SK-N-MC (cell line): Measurements from ENCODE around the gene ADAMTS12.

Experiments
- DNase-seq: peaks from one replicate; pipeline ENCODE4 v3.0.0-alpha.2; 2011; ENCODE audit warnings: low read depth, low spot score
- H3K27ac ChIP-seq: fragments of 200-600 bp; sonication (generic); 2 replicates; pipeline ENCODE4 v1.5.1; 2016; ENCODE audit warnings: mixed run types
- H3K36me3 ChIP-seq: fragments of 200-600 bp; sonication (generic); 2 replicates; pipeline ENCODE4 v1.6.1; 2017; ENCODE audit warnings: antibody characterized with exemption, low read length, mixed read lengths; ENCODE audit not compliant: insufficient read depth
- H3K4me3 ChIP-seq: fragments of 200-600 bp; sonication (generic); 2 replicates; pipeline ENCODE4 v1.5.1; 2016
- H3K9ac ChIP-seq: fragments of 200-600 bp; sonication (generic); 2 replicates; pipeline ENCODE4 v1.8.0; 2017; ENCODE audit warnings: mixed run types, mixed read lengths; ENCODE audit not compliant: insufficient read length
- H3K9me3 ChIP-seq: fragments of 200-600 bp; sonication (generic); 2 replicates; pipeline ENCODE4 v1.6.1; 2017; ENCODE audit warnings: low read depth, mild to moderate bottlenecking, antibody characterized with exemption, low read length, moderate library complexity, mixed read lengths
- EZH2 ChIP-seq: fragments of 200-600 bp; sonication (generic); IDR thresholded peaks from one replicate; pipeline ENCODE4 v1.6.1; 2017; ENCODE audit warnings: antibody characterized with exemption
- FOXP2 ChIP-seq: optimal IDR thresholded peaks from 2 replicates; pipeline ENCODE3; 2011; ENCODE audit warnings: mild to moderate bottlenecking, moderate library complexity; ENCODE audit not compliant: insufficient read depth; ENCODE audit errors: extremely low read length, control extremely low read depth
- POLR2AphosphoS5 ChIP-seq: IDR thresholded peaks from 2 replicates; pipeline ENCODE4 v1.6.1; 2012; ENCODE audit warnings: mild to moderate bottlenecking, low read depth, low read length, borderline replicate concordance

Gene ADAMTS12

DNA sequence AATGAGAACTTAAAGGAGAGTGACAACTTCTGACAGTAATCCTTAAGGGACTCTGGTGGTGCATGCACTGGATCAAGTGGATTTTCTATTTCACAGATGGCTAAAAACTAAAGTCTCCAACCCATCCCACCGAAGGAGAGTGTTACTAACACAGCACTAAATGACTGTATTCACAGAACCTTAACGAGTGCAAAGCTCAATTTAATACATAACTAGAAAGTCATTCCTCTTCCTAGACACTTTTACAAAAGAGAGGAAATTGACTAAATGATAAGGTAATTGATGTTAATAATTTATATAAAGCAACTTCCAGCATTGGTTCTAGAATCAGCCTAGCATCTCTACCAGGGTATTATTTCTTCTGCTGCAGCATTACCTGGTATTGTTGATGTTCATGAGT, 189.8 kb downstream of the ADAMTS12 start:
- no peak overlapping the region for H3K27ac ChIP-seq
- H3K9me3 ChIP-seq = no peaks in the 10 kb centered on the region
- no peak for TF ChIP-seq FOXP2
- no peak for TF ChIP-seq EZH2
- TF ChIP-seq POLR2AphosphoS5 = no peak
- H3K36me3 ChIP-seq = no peaks in the 10 kb centered on the region
- H3K4me3 ChIP-seq = no peak overlapping the region
- DNase-seq = no peak
- no peak overlapping the region for H3K9ac ChIP-seq

DNA sequence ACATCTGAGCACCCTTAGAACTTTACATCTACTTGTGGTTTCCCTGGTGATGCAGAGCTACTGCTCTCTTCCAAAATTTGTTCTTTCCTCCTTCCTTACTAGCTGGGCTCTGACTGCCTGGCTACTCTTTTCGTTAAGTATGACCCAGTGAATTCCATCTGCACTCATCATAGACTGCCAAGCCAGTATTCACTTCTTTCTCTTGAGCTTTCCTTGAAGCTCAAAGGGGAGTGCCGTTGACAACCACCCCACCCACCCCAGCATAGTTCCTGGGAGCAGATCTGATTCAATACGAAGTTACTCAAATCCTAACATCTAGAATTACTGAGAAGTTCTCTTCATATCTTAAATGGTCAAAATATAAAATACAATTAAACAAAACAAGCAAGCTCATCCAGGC, 190.5 kb downstream of the ADAMTS12 start:
- no peak overlapping the region for H3K4me3 ChIP-seq
- TF ChIP-seq EZH2 (no peak), POLR2AphosphoS5 (no peak), FOXP2 (no peak)
- H3K27ac ChIP-seq = no peak overlapping the region
- H3K9ac ChIP-seq = no peak overlapping the region
- no peaks in the 10 kb centered on the region for H3K9me3 ChIP-seq
- H3K36me3 ChIP-seq = no peaks in the 10 kb centered on the region
- no peak for DNase-seq

DNA sequence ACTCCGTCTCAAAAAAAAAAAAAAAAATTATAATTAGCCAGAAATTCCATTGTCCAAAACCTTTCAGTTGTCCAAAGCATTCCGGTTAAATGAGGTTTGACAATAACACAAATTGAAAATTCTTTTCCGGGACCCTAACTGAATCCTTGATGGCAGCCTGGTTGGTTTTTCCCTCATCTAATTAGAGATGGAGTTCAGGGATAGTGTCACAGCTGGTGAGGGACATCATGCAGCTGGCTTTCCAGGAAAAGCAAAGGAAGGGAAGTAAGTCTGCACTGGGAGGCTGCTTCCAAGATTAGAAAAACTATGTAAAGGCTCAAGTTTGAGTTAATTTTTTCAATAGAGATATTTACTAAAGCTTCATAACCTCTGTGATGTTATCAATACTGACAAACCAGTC, 195.4 kb downstream of the ADAMTS12 start:
- no peak for DNase-seq
- H3K4me3 ChIP-seq = no peak overlapping the region
- no peaks in the 10 kb centered on the region for H3K9me3 ChIP-seq

DNA sequence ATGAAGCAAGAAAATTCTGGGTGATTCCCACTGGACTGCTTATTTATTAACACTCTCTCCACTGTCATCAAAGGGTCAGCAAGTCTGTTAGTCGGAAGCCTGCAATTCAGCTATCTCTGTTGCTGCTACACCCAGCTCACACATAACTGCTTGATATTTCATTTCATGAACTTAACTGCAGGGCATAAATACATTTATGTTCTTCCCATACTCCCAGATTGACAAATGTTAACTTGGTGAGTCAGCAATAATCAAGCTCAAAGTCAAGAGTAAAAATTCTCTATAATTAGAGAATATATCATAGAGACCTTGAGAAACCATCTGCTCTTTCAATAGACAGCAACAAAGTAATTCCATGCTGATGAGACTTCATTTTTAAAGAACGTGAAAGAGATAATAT, 198.8 kb downstream of the ADAMTS12 start:
- Histone ChIP-seq H3K27ac (no peak overlapping the region), H3K36me3 (no peaks in the 10 kb centered on the region), H3K4me3 (no peak overlapping the region), H3K9ac (no peak overlapping the region), H3K9me3 (no peaks in the 10 kb centered on the region)
- TF ChIP-seq EZH2 (no peak), POLR2AphosphoS5 (no peak), FOXP2 (no peak)
- DNase-seq = no peak

More for the DNA sequence above, 195.4 kb downstream of the ADAMTS12 start:
- no peak for TF ChIP-seq EZH2
- no peak for TF ChIP-seq POLR2AphosphoS5
- TF ChIP-seq FOXP2 = no peak
- H3K9ac ChIP-seq = no peak overlapping the region
- H3K27ac ChIP-seq = no peak overlapping the region
- H3K36me3 ChIP-seq = no peaks in the 10 kb centered on the region

DNA sequence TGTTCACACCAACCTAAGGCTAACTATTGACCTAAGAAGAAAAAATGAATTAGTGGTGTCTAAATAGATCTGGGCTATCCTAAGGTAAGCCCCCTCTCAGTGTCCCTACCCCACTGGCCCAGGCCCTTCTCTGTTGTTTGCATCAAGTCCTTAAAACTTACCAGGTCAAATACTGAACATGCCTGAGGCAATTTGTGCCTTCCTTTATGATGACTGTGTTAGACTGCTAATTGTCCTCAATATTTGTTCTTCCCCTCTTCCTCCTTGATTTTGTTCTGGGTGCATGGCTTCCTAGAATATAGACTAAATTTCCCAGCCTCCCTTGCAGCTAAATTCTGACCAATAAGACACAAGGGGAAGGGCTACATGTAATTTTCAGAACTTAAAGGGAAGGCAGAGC, 199.9 kb downstream of the ADAMTS12 start:
- H3K36me3 ChIP-seq = no peaks in the 10 kb centered on the region
- no peak overlapping the region for H3K4me3 ChIP-seq
- H3K9me3 ChIP-seq = no peaks in the 10 kb centered on the region
- H3K27ac ChIP-seq = no peak overlapping the region
- no peak for DNase-seq
- H3K9ac ChIP-seq = no peak overlapping the region
- TF ChIP-seq EZH2 = no peak
- TF ChIP-seq FOXP2 = no peak
- no peak for TF ChIP-seq POLR2AphosphoS5

DNA sequence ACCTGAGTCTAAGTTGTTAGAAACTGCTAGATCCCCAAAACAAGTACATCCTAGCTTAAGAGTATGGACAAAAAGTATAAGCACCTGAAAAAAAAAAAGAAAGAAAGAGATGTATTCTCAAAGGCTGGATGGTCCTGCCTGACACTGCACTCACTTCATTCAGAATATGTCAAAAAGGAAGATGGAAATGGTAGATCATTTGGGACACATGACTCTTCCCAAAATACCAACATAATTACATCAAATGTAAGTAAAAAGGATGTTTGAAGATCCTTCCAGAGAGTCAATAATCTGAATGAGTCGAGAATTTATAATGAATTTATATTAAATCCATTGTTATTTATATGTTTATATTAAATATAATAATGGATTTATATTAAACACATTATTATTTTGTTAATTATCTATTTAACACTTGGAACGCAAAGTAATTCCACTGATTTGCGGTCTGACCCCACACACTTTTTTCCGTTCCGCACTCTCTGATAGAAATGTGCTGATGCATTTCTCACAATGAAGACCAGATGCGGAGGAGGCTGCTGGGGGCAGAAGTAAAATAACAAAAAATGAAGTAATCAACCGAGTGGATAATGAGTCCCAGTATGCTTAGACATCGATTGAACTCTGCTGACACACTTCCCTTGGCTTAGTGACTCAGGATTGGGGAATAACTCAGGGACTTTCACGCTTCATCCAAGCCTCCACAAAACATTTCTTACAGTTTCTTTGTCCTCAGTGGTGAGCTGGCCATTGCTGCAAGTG, 201.2 kb downstream of the ADAMTS12 start:
- no peaks in the 10 kb centered on the region for H3K36me3 ChIP-seq
- DNase-seq = no peak
- H3K9ac ChIP-seq = no peak overlapping the region
- H3K27ac ChIP-seq = no peak overlapping the region
- TF ChIP-seq POLR2AphosphoS5 = no peak
- no peak for TF ChIP-seq FOXP2
- no peaks in the 10 kb centered on the region for H3K9me3 ChIP-seq
- H3K4me3 ChIP-seq = no peak overlapping the region

DNA sequence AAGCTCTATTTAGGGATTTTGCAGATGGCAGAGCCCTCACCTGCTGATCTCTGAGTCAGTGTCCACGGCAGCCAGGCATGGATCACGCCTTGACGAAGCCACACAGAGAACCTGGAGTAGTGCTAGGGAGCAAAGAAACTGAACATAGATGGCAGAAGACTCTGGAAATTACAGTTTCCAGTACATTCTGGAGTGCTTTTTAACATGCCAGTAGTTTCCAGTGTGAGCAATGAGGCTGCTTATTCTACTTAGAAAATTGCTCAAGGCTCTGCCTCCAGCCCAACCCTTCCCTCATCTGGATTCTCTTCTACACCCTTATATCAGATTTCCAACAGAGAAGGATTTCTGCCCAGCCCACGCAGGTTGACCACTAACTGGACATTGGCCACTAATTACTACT, 203.3 kb downstream of the ADAMTS12 start:
- H3K9ac ChIP-seq = no peak overlapping the region
- no peaks in the 10 kb centered on the region for H3K36me3 ChIP-seq
- H3K4me3 ChIP-seq = no peak overlapping the region
- TF ChIP-seq POLR2AphosphoS5 (no peak), FOXP2 (no peak), EZH2 (no peak)
- no peak for DNase-seq
- H3K27ac ChIP-seq = no peak overlapping the region
- no peaks in the 10 kb centered on the region for H3K9me3 ChIP-seq

DNA sequence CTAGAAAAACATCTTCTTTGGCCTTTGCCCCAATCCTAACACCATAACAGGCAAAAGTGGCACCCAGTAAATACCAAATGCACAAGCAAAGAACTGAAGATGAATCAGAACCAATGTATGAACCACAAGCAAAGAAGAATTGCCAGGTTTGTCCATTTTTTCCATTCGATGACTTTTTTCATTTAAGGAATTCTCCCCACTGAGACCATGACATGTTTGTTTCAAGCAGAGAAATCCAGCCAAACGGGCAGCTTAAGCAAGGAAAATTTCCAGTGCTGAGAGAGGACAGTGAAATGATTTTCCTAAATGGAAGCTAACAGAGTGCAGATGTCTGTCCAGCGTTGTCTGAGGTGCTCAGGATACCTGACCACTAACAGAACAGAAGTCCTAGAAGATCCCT, 203.7 kb downstream of the ADAMTS12 start:
- Histone ChIP-seq H3K9me3 (no peaks in the 10 kb centered on the region), H3K36me3 (no peaks in the 10 kb centered on the region), H3K9ac (no peak overlapping the region), H3K27ac (no peak overlapping the region), H3K4me3 (no peak overlapping the region)
- no peak for DNase-seq
- TF ChIP-seq EZH2 = no peak
- no peak for TF ChIP-seq FOXP2
- TF ChIP-seq POLR2AphosphoS5 = no peak

DNA sequence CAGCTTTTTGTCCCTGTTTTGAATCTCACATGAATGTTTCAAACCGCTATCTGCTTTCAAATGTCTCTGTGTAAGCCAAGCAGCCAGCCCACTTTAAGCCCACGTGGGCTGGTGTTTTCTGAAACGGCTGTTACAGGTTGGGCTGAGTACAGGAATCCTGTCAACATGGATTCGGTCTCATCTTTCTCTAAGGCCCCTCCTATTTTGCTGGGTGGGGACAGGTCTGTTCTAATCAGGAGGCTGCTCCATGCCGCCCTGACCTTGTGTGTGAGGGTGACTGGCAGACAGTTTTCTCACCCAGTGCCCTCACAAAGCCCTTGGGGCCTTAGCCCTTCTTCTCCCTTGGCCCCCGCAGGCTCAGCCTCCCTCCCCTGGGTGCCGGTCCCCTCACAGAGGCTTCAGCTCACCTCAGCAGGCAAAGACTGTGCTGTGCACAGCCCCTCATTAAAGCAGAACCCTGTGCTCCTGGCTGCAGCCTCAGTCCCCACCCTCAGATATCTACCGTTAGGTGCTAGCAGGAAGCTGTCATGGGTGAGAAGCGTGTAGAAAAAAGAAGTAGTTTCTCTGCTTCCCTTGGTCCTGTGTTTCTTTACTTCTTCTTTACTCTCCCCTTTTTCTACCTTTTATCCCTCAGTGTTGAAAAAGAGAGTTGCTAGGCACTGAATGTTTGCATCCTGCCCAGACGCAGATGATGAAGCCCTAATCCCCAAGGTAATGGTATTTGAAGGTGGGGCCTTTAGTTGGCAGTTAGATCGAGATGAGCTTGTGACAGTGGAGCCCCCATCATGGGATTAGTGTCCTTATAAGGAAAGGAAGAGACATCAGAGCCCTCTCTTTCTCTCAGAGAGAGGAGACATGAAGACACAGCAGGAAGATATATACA, 205.7 kb downstream of the ADAMTS12 start:
- no peak for TF ChIP-seq POLR2AphosphoS5
- TF ChIP-seq FOXP2 = no peak
- no peak for TF ChIP-seq EZH2
- Histone ChIP-seq H3K27ac (no peak overlapping the region), H3K4me3 (no peak overlapping the region), H3K36me3 (no peaks in the 10 kb centered on the region), H3K9ac (no peak overlapping the region), H3K9me3 (no peaks in the 10 kb centered on the region)
- no peak for DNase-seq
